HEK293 (cell line): ENCODE data around the gene KCNE1.

Source experiments
- CTCF ChIA-PET: fragments of 350-600 bp; formaldehyde crosslinking; extraction: SDS; loops from one replicate; lab custom pipeline; 2021; ENCODE audit warnings: antibody characterized with exemption; lab: Yijun Ruan, JAX
- POLR2A ChIA-PET: fragments of 300-600 bp; formaldehyde crosslinking; extraction: SDS; loops from one replicate; lab custom pipeline; 2020; ENCODE audit warnings: antibody characterized with exemption, inconsistent platforms; lab: Yijun Ruan, JAX
- H3K27ac ChIP-seq: fragments of 200-500 bp; sonication (Bioruptor generic); 2 replicates; pipeline ENCODE4 v1.5.1; 2014; ENCODE audit warnings: low read depth, low read length, control low read depth, inconsistent platforms; ENCODE audit errors: extremely low read depth
- H3K36me3 ChIP-seq, 2 experiments: fragments of 200-500 bp in 1 of 2; sonication (Bioruptor generic) in 1 of 2; 1 replicate in 1 of 2; 2 replicates in 1 of 2; pipeline ENCODE4 v1.5.1; 2014 to 2017; ENCODE audit warnings: inconsistent platforms in 2 of 2, low read length in 2 of 2; ENCODE audit not compliant: control insufficient read depth in 2 of 2, insufficient read depth in 1 of 2
- H3K4me1 ChIP-seq: fragments of 200-500 bp; sonication (Bioruptor generic); 2 replicates; pipeline ENCODE4 v1.5.1; 2014; ENCODE audit warnings: mild to moderate bottlenecking, low read length, inconsistent platforms; ENCODE audit not compliant: control insufficient read depth, insufficient read depth
- H3K4me3 ChIP-seq: 2 replicates; pipeline ENCODE4 v1.5.1; 2011; ENCODE audit warnings: low read depth, mild to moderate bottlenecking, control low read depth, low read length, moderate library complexity
- H3K9me3 ChIP-seq: fragments of 200-500 bp; sonication (Bioruptor generic); 2 replicates; pipeline ENCODE4 v1.5.1; 2014; ENCODE audit warnings: low read depth, low read length, inconsistent platforms; ENCODE audit not compliant: control insufficient read depth, insufficient read depth
- ATF2 ChIP-seq: fragments of 450-650 bp; formaldehyde crosslinking; IDR thresholded peaks from 2 replicates; pipeline ENCODE4 v1.5.1; 2016; ENCODE audit warnings: missing biosample characterization, missing genetic modification characterization, low read depth
- CTCF ChIP-seq: fragments of 450-650 bp; formaldehyde crosslinking; IDR thresholded peaks from 2 replicates; pipeline ENCODE4 v1.5.1; 2016; ENCODE audit warnings: missing biosample characterization, missing genetic modification characterization
- GLI2 ChIP-seq: fragments of 450-650 bp; formaldehyde crosslinking; IDR thresholded peaks from 2 replicates; pipeline ENCODE4; 2017; ENCODE audit warnings: missing biosample characterization, missing genetic modification characterization, low read depth, borderline replicate concordance
- GLI4 ChIP-seq: fragments of 450-650 bp; formaldehyde crosslinking; IDR thresholded peaks from 2 replicates; pipeline ENCODE4 v1.5.1; 2016; ENCODE audit warnings: missing biosample characterization, missing genetic modification characterization
- KLF1 ChIP-seq: fragments of 450-650 bp; formaldehyde crosslinking; IDR thresholded peaks from 2 replicates; pipeline ENCODE4 v1.5.1; 2016; ENCODE audit warnings: missing biosample characterization, missing genetic modification characterization
- SALL2 ChIP-seq: fragments of 450-650 bp; formaldehyde crosslinking; IDR thresholded peaks from 2 replicates; pipeline ENCODE4 v1.5.0; 2017; ENCODE audit warnings: missing biosample characterization, mild to moderate bottlenecking, missing genetic modification characterization, borderline replicate concordance
- SETDB1 ChIP-seq: IDR thresholded peaks from one replicate; pipeline ENCODE4 v1.6.1; 2017; ENCODE audit warnings: mild to moderate bottlenecking, low read length, moderate library complexity, mixed read lengths; ENCODE audit not compliant: insufficient read length
- SP7 ChIP-seq: fragments of 450-650 bp; formaldehyde crosslinking; IDR thresholded peaks from 2 replicates; pipeline ENCODE4 v1.5.1; 2016; ENCODE audit warnings: missing biosample characterization, missing genetic modification characterization
- TCF7L2 ChIP-seq: IDR thresholded peaks from 2 replicates; pipeline ENCODE4 v1.6.1; 2011; ENCODE audit warnings: low read depth, mild to moderate bottlenecking, inconsistent platforms, low read length, moderate library complexity, borderline replicate concordance
- ZIC2 ChIP-seq: fragments of 450-650 bp; formaldehyde crosslinking; IDR thresholded peaks from 2 replicates; pipeline ENCODE4 v1.5.1; 2016; ENCODE audit warnings: missing biosample characterization, missing genetic modification characterization
- ZNF132 ChIP-seq: fragments of 450-650 bp; formaldehyde crosslinking; IDR thresholded peaks from 2 replicates; pipeline ENCODE4 v1.5.1; 2017; ENCODE audit warnings: missing biosample characterization, missing genetic modification characterization, borderline replicate concordance
- ZNF157 ChIP-seq: fragments of 450-650 bp; formaldehyde crosslinking; IDR thresholded peaks from 2 replicates; pipeline ENCODE4 v1.5.1; 2016; ENCODE audit warnings: missing biosample characterization, missing genetic modification characterization
- ZNF16 ChIP-seq: fragments of 450-650 bp; formaldehyde crosslinking; IDR thresholded peaks from 2 replicates; pipeline ENCODE4 v1.5.1; 2016; ENCODE audit warnings: low read depth, missing biosample characterization, missing genetic modification characterization
- ZNF248 ChIP-seq: fragments of 450-650 bp; formaldehyde crosslinking; IDR thresholded peaks from 2 replicates; pipeline ENCODE4 v1.5.1; 2017; ENCODE audit warnings: missing biosample characterization, missing genetic modification characterization
- ZNF266 ChIP-seq: fragments of 450-650 bp; formaldehyde crosslinking; IDR thresholded peaks from 2 replicates; pipeline ENCODE4 v1.5.1; 2016; ENCODE audit warnings: missing biosample characterization, missing genetic modification characterization, low read depth
- ZNF473 ChIP-seq: fragments of 450-650 bp; formaldehyde crosslinking; IDR thresholded peaks from 2 replicates; pipeline ENCODE4 v1.5.1; 2017; ENCODE audit warnings: missing biosample characterization, missing genetic modification characterization
- ZNF521 ChIP-seq: fragments of 450-650 bp; formaldehyde crosslinking; IDR thresholded peaks from 2 replicates; pipeline ENCODE4 v1.5.1; 2017; ENCODE audit warnings: missing biosample characterization, mild to moderate bottlenecking, missing genetic modification characterization
- ZNF571 ChIP-seq: fragments of 450-650 bp; formaldehyde crosslinking; IDR thresholded peaks from 2 replicates; pipeline ENCODE4 v1.5.0; 2017; ENCODE audit warnings: missing biosample characterization, missing genetic modification characterization
- ZNF585B ChIP-seq: fragments of 450-650 bp; formaldehyde crosslinking; IDR thresholded peaks from 2 replicates; pipeline ENCODE4 v1.5.1; 2016; ENCODE audit warnings: missing biosample characterization, missing genetic modification characterization
- ZNF658 ChIP-seq: fragments of 450-650 bp; formaldehyde crosslinking; IDR thresholded peaks from 2 replicates; pipeline ENCODE4; 2016; ENCODE audit warnings: missing biosample characterization, missing genetic modification characterization
- TF ChIP-seq, protein P1 (sequence below): fragments of 450-650 bp; formaldehyde crosslinking; IDR thresholded peaks from 2 replicates; pipeline ENCODE4 v1.5.1; 2016; ENCODE audit warnings: missing biosample characterization, missing genetic modification characterization

Gene KCNE1

DNA sequence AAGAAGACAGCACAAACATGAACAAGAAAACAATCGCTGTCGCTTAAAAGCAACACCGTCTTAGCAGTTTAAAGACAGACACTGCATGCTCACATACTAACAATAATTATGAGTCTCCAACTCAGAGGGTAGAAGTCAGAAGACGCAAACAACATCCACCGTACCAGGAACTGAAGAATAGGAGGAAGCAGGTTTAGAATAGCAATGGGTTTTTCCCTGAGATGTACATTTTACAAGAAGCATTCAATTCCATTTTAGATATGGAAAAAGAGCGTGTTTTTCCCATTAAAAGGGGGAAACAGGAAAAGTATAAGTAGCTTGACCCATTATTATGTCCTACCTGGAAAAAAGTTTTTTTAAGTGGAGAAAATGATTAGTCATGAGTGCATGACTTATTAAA lies 34.5 kb upstream of the KCNE1 start:
- CTCF ChIA-PET, result interaction anchor here (0.6 to 0.7 kb wide), 2 partner anchors 9 to 107 kb away, joined by 3 read pairs; no protein-coding TSS in a partner anchor
- no peaks in the 10 kb centered on the region for H3K36me3 ChIP-seq
- H3K4me1 ChIP-seq, result no peaks in the 10 kb centered on the region
- POLR2A ChIA-PET, result no interaction called here
- H3K27ac ChIP-seq, result no peak overlapping the region
- no peak overlapping the region for H3K4me3 ChIP-seq
- no peaks in the 10 kb centered on the region for H3K9me3 ChIP-seq
- TF ChIP-seq TCF7L2, result no peak
- no peak for TF ChIP-seq ZNF658 (tag by site-specific recombination)
- TF ChIP-seq ZNF571 (tag by site-specific recombination), result no peak
- TF ChIP-seq ZNF248, result no peak
- no peak for TF ChIP-seq ZNF521 (tag by site-specific recombination)
- TF ChIP-seq SALL2 (tag by site-specific recombination), result no peak
- TF ChIP-seq KLF1 (tag by site-specific recombination), result no peak
- no peak for TF ChIP-seq GLI4 (tag by site-specific recombination)
- no peak for TF ChIP-seq ZNF16 (tag by site-specific recombination)
- TF ChIP-seq, protein P1, sequence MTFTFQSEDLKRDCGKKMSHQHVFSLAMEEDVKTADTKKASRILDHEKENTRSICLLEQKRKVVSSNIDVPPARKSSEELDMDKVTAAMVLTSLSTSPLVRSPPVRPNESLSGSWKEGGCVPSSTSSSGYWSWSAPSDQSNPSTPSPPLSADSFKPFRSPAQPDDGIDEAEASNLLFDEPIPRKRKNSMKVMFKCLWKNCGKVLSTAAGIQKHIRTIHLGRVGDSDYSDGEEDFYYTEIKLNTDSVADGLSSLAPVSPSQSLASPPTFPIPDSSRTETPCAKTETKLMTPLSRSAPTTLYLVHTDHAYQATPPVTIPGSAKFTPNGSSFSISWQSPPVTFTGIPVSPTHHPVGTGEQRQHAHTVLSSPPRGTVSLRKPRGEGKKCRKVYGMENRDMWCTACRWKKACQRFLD (tag by site-specific recombination), result no peak
- TF ChIP-seq ZNF266 (tag by site-specific recombination), result no peak
- no peak for TF ChIP-seq ZNF473
- no peak for TF ChIP-seq CTCF (tag by site-specific recombination)
- no peak for TF ChIP-seq ZNF585B
- no peak for TF ChIP-seq SETDB1
- TF ChIP-seq ATF2 (tag by site-specific recombination), result no peak
- TF ChIP-seq ZNF132 (tag by site-specific recombination), result no peak
- no peak for TF ChIP-seq SP7 (tag by site-specific recombination)
- no peak for TF ChIP-seq GLI2 (tag by site-specific recombination)
- TF ChIP-seq, all 188 proteins: peak for 0

DNA sequence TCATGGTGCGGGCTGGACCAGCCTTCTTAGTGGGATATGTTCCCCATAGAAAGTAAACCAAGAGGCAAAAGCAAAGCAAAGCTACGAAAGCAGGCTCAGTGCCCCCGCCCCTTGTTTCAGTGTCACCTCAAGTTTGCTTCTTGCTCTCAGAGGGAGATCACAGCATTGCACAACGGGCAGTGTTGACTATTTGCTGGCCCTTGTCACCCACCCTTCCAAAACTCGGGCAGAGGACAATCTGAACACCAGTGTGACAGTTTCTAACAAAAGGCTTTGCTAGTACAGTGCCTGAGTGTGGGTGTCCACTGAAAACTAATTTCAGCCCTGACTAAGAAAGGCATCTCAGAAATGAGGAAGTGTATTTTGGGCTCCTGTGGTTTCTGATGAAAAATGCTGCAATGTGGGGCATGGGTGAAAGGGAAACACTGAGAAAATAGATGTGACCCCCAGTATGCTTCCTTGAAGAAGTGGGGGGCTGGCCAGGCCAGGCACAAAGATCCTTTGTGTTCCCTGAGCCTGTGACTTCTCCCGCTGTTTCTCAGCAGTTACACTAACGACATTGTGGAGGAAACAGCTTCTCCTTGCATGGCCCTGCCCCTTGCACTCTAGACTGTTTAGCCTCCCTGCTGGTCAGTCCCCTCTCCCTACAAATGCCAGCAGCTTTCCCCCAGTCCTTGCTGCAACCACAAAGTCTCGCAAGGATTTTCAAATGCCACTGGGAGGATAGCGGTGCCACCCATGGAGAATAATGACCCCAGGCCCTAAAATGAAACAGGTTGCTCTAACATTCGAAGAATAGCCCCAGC lies 33.3 kb upstream of the KCNE1 start:
- TF ChIP-seq ZNF157 (tag by site-specific recombination) (no peak), ZIC2 (peak; percentile 73)
- no peaks in the 10 kb centered on the region for H3K36me3 ChIP-seq
- no peak overlapping the region for H3K4me3 ChIP-seq
- H3K9me3 ChIP-seq, result no peaks in the 10 kb centered on the region
- H3K4me1 ChIP-seq, result no peaks in the 10 kb centered on the region
- POLR2A ChIA-PET, result no interaction called here
- H3K27ac ChIP-seq, result no peak overlapping the region
- CTCF ChIA-PET, result interaction anchor here (0.7 to 3.5 kb wide), 3 partner anchors 14 to 35 kb away, joined by 3 to 38 read pairs (median 3); partner anchors contain the start of gene KCNE1
